RWPE2 (cell line): ENCODE results near the gene MYO5B.

Experiments
- ATAC-seq: fragments of 200-7000 bp; cut with Tn5 transposase; 3 replicates; pipeline ENCODE4 v1.9.1; 2021; ENCODE audit warnings: low read depth
- DNase-seq: peaks from one replicate; pipeline ENCODE4 v3.0.0-alpha.2; 2020; ENCODE audit warnings: low spot score
- H3K27ac ChIP-seq: fragments of 450-650 bp; 2 replicates; pipeline ENCODE4 v1.5.1; 2017; ENCODE audit warnings: mild to moderate bottlenecking; ENCODE audit not compliant: poor library complexity, severe bottlenecking
- H3K27me3 ChIP-seq: fragments of 250-450 bp; sonication (Bioruptor Pico); 2 replicates; pipeline ENCODE4 v1.5.1; 2021; ENCODE audit warnings: mild to moderate bottlenecking, moderate library complexity; ENCODE audit not compliant: insufficient read depth, poor library complexity, severe bottlenecking
- H3K36me3 ChIP-seq: fragments of 250-450 bp; sonication (Bioruptor Pico); 2 replicates; pipeline ENCODE4 v1.5.1; 2020; ENCODE audit warnings: low read depth, mild to moderate bottlenecking, moderate library complexity
- H3K4me1 ChIP-seq: fragments of 250-450 bp; sonication (Bioruptor Pico); 2 replicates; pipeline ENCODE4 v1.5.1; 2021; ENCODE audit warnings: mild to moderate bottlenecking, moderate library complexity; ENCODE audit not compliant: insufficient read depth, poor library complexity, severe bottlenecking
- H3K4me3 ChIP-seq: fragments of 250-450 bp; sonication (Bioruptor Pico); 2 replicates; pipeline ENCODE4 v1.5.1; 2021; ENCODE audit warnings: mild to moderate bottlenecking, moderate library complexity; ENCODE audit not compliant: severe bottlenecking
- H3K9me3 ChIP-seq: fragments of 250-450 bp; sonication (Bioruptor Pico); 2 replicates; pipeline ENCODE4 v1.5.1; 2021; ENCODE audit warnings: mild to moderate bottlenecking, moderate library complexity; ENCODE audit not compliant: severe bottlenecking
- TF ChIP-seq, protein P1 (sequence below): fragments of 450-650 bp; IDR thresholded peaks from one replicate; pipeline ENCODE4 v1.5.1; 2017; ENCODE audit warnings: mild to moderate bottlenecking, moderate library complexity; ENCODE audit not compliant: poor library complexity, severe bottlenecking

MYO5B gene

DNA sequence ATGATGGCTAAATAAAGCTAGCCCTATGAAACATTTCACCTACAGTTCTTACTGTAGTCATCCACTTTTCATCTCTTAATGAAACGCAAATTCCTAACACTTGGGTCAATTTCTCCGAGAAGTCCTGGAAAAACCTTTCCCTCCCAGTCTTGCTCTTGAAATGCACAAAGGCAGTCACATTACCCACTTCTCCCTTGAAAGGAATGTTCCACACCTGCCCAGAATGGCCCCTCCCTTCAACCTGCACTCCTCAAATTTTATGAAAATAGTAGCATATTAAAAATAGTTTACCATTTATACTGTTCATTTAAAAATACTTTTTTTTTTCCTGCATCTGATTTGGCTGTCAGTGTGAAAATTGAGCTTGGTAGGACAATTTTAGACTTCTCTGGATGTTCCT is 316.9 kb downstream of the MYO5B start:
- no peaks in the 10 kb centered on the region for H3K27me3 ChIP-seq
- H3K27ac ChIP-seq = peak overlapping the region; percentile 21
- ATAC-seq (no peak), DNase-seq (no peak)
- H3K4me1 ChIP-seq = no peaks in the 10 kb centered on the region
- no peaks in the 10 kb centered on the region for H3K36me3 ChIP-seq
- no peak overlapping the region for H3K4me3 ChIP-seq
- TF ChIP-seq, protein P1, sequence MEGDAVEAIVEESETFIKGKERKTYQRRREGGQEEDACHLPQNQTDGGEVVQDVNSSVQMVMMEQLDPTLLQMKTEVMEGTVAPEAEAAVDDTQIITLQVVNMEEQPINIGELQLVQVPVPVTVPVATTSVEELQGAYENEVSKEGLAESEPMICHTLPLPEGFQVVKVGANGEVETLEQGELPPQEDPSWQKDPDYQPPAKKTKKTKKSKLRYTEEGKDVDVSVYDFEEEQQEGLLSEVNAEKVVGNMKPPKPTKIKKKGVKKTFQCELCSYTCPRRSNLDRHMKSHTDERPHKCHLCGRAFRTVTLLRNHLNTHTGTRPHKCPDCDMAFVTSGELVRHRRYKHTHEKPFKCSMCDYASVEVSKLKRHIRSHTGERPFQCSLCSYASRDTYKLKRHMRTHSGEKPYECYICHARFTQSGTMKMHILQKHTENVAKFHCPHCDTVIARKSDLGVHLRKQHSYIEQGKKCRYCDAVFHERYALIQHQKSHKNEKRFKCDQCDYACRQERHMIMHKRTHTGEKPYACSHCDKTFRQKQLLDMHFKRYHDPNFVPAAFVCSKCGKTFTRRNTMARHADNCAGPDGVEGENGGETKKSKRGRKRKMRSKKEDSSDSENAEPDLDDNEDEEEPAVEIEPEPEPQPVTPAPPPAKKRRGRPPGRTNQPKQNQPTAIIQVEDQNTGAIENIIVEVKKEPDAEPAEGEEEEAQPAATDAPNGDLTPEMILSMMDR = no peak
- no peaks in the 10 kb centered on the region for H3K9me3 ChIP-seq

- no peaks in the 10 kb centered on the region for H3K27me3 ChIP-seq
- H3K4me3 ChIP-seq = no peak overlapping the region
- H3K27ac ChIP-seq = no peak overlapping the region
- TF ChIP-seq, protein P1 = no peak
- H3K36me3 ChIP-seq = no peaks in the 10 kb centered on the region
- H3K9me3 ChIP-seq = no peaks in the 10 kb centered on the region
- no peaks in the 10 kb centered on the region for H3K4me1 ChIP-seq
- no peak for DNase-seq
- no peak for ATAC-seq
Observed at GRCh38 chr18:49876536-49876935, 318.4 kb downstream of the MYO5B start.

- DNase-seq = no peak
- no peak for ATAC-seq
- TF ChIP-seq, protein P1 = no peak
- H3K9me3 ChIP-seq = no peaks in the 10 kb centered on the region
- H3K4me1 ChIP-seq = no peaks in the 10 kb centered on the region
- no peaks in the 10 kb centered on the region for H3K36me3 ChIP-seq
- H3K27ac ChIP-seq = no peak overlapping the region
- H3K4me3 ChIP-seq = no peak overlapping the region
- H3K27me3 ChIP-seq = no peaks in the 10 kb centered on the region
Observed at GRCh38 chr18:49875783-49876182, 319.2 kb downstream of the MYO5B start.

DNA sequence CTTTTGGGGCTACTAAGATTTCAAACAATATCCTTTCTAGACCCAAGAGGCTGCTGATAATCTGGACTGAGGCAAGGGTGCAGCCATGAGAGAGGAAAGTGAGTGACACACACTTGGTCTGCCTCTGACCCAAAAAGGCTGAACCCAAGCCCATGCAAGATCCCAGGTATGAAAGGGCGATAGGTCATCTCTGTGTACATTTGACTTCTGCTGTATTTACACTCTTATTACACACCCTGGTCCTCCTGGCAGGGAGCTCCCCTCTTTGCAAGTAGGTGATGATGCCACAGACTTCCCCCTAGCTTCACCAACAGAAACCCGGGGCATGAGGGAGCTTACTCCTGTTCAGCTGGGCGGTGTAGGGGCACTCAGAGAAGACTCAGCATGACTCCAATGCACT is 319.8 kb downstream of the MYO5B start:
- no peak overlapping the region for H3K27ac ChIP-seq
- H3K9me3 ChIP-seq = no peaks in the 10 kb centered on the region
- ATAC-seq (no peak), DNase-seq (no peak)
- H3K4me1 ChIP-seq = no peaks in the 10 kb centered on the region
- no peaks in the 10 kb centered on the region for H3K27me3 ChIP-seq
- no peaks in the 10 kb centered on the region for H3K36me3 ChIP-seq
- H3K4me3 ChIP-seq = no peak overlapping the region
- TF ChIP-seq, protein P1 = no peak

DNA sequence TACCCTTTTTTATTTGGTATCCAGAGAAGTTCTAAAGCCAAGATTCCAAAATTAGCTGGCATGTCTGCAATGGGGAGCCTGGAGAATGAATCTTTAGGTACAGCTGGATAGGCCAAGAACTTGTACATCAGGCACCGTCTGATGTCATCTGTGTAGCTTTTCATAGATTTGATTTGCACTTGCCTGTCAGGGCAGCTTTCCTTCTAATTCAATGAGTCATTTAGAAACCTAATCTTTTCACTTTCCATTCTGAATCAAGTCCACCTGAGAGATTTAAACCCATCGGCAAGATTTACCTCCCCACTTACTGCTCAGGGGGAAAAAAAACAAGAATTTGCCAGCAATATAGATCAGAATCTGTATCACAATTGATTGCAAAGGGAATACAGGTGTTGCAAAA is 320.7 kb downstream of the MYO5B start:
- H3K27ac ChIP-seq = no peak overlapping the region
- no peaks in the 10 kb centered on the region for H3K9me3 ChIP-seq
- no peaks in the 10 kb centered on the region for H3K27me3 ChIP-seq
- no peaks in the 10 kb centered on the region for H3K36me3 ChIP-seq
- TF ChIP-seq, protein P1 = no peak
- DNase-seq (no peak), ATAC-seq (0 out of 3 replicates have a peak, but pooled peaks have one; percentile 35)
- H3K4me1 ChIP-seq = no peaks in the 10 kb centered on the region
- H3K4me3 ChIP-seq = no peak overlapping the region
